Activated T-cell treated with anti-CD3 and anti-CD28 coated beads, Interleukin-2, amount 50 U/mL, for 24 hours (primary cell): Measurements from ENCODE around the gene AIP.

Source experiments
- DNase-seq: peaks from one replicate; pipeline ENCODE4 v3.0.0-alpha.2; 2020
- H3K27ac Mint-ChIP-seq: 2 replicates; pipeline ENCODE4 v1.8.0; 2020; ENCODE audit warnings: mild to moderate bottlenecking, mixed read lengths
- H3K27me3 Mint-ChIP-seq: 2 replicates; pipeline ENCODE4 v1.8.0; 2020; ENCODE audit warnings: mixed read lengths
- H3K36me3 Mint-ChIP-seq: 2 replicates; pipeline ENCODE4 v1.8.0; 2020; ENCODE audit warnings: low read depth, mixed read lengths
- H3K4me1 Mint-ChIP-seq: 2 replicates; pipeline ENCODE4 v1.8.0; 2020; ENCODE audit warnings: low read depth, mixed read lengths
- H3K4me3 Mint-ChIP-seq: 2 replicates; pipeline ENCODE4 v1.8.0; 2020; ENCODE audit warnings: mild to moderate bottlenecking, moderate library complexity, mixed read lengths
- H3K9me3 Mint-ChIP-seq: 2 replicates; pipeline ENCODE4 v1.8.0; 2020; ENCODE audit warnings: mixed read lengths

AIP gene

GRCh38 chr11:67534070-67534679 is 51.3 kb downstream of the AIP start:
- H3K9me3 Mint-ChIP-seq: peaks cover 21% of the 10 kb centered on the region
- DNase-seq: no peak
- H3K27ac Mint-ChIP-seq: no peak overlapping the region
- H3K27me3 Mint-ChIP-seq: peaks cover 5% of the 10 kb centered on the region
- H3K4me1 Mint-ChIP-seq: no peaks in the 10 kb centered on the region
- peaks cover 4% of the 10 kb centered on the region for H3K36me3 Mint-ChIP-seq
- no peak overlapping the region for H3K4me3 Mint-ChIP-seq

DNA sequence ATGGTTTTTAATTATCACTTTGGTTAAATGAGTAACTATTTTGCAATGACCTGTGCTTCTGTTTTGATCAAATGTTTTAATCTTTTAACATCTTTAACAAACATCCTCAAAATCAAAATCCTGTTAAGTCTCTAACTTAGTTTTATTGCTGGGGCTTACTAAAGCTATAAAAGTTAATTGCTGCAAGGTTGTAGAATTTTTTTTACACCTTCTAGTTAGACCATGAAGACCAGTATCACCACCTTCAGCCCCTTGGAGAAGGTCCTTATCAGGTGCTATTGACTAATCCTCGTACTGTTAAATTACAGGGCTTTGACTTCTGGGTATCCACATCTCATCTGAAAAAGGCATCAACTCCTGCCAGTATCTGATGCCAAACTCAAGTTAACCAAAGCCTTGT is 52.7 kb downstream of the AIP start:
- Mint-ChIP-seq H3K4me1 (no peaks in the 10 kb centered on the region), H3K9me3 (peaks cover 21% of the 10 kb centered on the region), H3K4me3 (no peak overlapping the region), H3K27ac (no peak overlapping the region), H3K27me3 (peaks cover 5% of the 10 kb centered on the region), H3K36me3 (peaks cover 4% of the 10 kb centered on the region)
- DNase-seq: no peak

GRCh38 chr11:67538306-67538705 is 55.5 kb downstream of the AIP start:
- Mint-ChIP-seq H3K4me1 (no peaks in the 10 kb centered on the region), H3K36me3 (peaks cover 4% of the 10 kb centered on the region), H3K9me3 (peaks cover 16% of the 10 kb centered on the region), H3K4me3 (no peak overlapping the region), H3K27me3 (peaks cover 5% of the 10 kb centered on the region), H3K27ac (no peak overlapping the region)
- DNase-seq: no peak

DNA sequence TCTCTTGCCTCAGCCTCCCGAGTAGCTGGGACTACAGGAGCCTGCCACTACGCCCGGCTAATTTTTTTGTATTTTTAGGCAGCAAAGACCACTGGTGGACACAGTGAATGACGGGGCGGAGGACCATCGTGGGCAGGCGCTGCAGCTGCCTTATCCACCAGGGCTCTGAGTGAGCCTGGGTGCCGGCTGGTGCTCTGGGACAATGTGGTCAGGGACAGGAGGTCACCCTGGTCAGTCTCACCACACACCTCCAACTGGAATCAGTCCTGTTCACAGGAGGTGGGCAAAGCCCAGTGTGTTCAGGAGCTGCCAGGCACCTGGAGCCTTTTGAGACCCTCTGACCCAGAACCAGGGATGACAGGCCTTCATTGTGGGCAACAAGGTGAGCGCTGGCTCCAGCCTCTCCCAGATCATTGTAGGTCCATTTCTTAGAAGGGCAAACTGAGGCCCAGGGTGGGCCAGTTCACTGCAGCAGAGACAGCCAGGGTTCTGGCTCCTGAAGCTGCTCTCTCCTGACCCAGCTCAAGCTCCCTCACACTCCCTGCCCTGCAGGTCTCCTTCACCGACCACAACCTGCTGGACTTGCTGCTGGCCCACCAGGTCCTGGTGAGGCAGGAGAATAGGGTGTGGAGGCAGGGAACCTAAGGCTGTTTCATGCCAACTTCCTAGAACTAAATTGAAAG is 56.1 kb downstream of the AIP start:
- Mint-ChIP-seq H3K36me3 (peaks cover 1% of the 10 kb centered on the region), H3K4me1 (no peaks in the 10 kb centered on the region), H3K27ac (no peak overlapping the region), H3K27me3 (peaks cover 1% of the 10 kb centered on the region), H3K9me3 (peaks cover 10% of the 10 kb centered on the region), H3K4me3 (no peak overlapping the region)
- no peak for DNase-seq

DNA sequence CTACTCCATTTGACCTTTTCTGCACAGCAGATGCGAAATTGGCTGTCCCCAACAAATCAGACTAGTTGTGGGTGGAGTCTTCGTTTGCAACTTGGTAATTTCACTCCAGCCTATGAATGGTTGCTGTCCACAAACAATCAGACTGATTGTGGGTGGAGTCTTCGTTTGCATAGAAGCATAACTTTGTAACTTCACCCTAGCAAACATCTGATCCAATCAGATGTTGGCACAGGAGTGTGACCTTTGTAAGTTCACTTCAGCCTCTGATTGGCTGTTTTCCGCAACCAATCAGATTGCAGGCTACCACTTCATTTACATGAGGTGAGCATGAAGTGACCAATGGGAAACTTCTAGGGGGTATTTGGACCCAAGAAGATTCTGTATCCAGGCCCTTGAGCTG is 56.7 kb downstream of the AIP start:
- H3K27me3 Mint-ChIP-seq: no peaks in the 10 kb centered on the region
- H3K4me3 Mint-ChIP-seq: no peak overlapping the region
- no peak for DNase-seq
- no peaks in the 10 kb centered on the region for H3K4me1 Mint-ChIP-seq
- H3K36me3 Mint-ChIP-seq: no peaks in the 10 kb centered on the region
- H3K9me3 Mint-ChIP-seq: peaks cover 6% of the 10 kb centered on the region
- no peak overlapping the region for H3K27ac Mint-ChIP-seq
